Right atrium auricular region (tissue), 2 donors: ENCODE measurements around the gene CINP. TPM values are rescaled to one million over a fixed set of nuclear protein-coding genes. Genes with fewer than 3 reads are reported as not detected.
A peak's percentile ranks its signal among the peaks of the same experiment; 100 is the strongest.

Experiments used
- DNase-seq: peaks from one replicate; pipeline ENCODE4 v3.0.0-alpha.2; 2019; ENCODE audit warnings: low spot score
- H3K27ac ChIP-seq, 2 donors: fragments of 200-600 bp; sonication (generic); 1 replicate in 1 of 2; 2 replicates in 1 of 2; pipeline ENCODE4 v1.5.1; 2016 to 2019
- H3K27me3 ChIP-seq, 2 donors: fragments of 200-600 bp; sonication (generic); one replicate each; pipeline versions ENCODE4 v1.5.1 to v1.6.0; 2017 to 2019
- H3K36me3 ChIP-seq: fragments of 200-600 bp; sonication (generic); one replicate; pipeline ENCODE4 v1.5.1; 2016
- H3K4me1 ChIP-seq, 2 donors: fragments of 200-600 bp; sonication (generic); one replicate each; pipeline versions ENCODE4 v1.5.1 to v1.6.0; 2017 to 2019
- H3K4me3 ChIP-seq, 2 donors: fragments of 200-600 bp; sonication (generic); 1 replicate in 1 of 2; 2 replicates in 1 of 2; pipeline ENCODE4 v1.5.1; 2017 to 2019; ENCODE audit warnings: mild to moderate bottlenecking in 1 of 2, moderate library complexity in 1 of 2
- H3K9me3 ChIP-seq, 2 donors: fragments of 200-600 bp; sonication (generic); one replicate each; pipeline ENCODE4 v1.5.1; 2019
- total RNA-seq, 2 donors: library from RNA; depleted of rRNA; stranded (reverse); fragments of >200 nt; gene quantifications; one replicate each; pipeline ENCODE4 v1.1.0, GENCODE V29; 2016
- TF ChIP-seq, protein P1 (sequence below), 2 donors: fragments of 200-600 bp; sonication (generic); IDR thresholded peaks; one replicate each; pipeline ENCODE4 v1.5.1; 2019; ENCODE audit warnings: antibody characterized with exemption in 2 of 2

The CINP gene
- total RNA-seq, 2 donors from 2014 or later, result 25.0 to 31.3 TPM

DNA sequence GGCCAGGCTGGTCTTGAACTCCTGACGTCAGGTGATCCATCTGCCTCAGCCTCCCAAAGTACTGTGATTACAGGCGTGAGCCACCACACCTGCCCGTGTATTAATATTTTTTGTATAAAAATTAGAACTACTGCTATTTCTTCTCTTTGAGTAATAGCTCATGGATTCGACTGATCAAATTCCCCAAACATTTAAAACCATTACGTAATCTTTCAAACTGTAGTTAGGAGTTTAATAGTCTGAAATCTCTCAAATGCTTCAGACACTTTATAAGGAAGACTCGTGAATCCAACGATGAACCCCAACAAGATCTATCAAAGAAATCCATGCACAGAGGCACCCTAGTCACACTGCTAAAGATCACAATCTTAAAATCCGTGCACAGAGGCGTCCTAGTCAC is 16.1 kb upstream of the CINP start:
- Histone ChIP-seq H3K36me3 (peaks cover 27% of the 10 kb centered on the region), H3K27me3 (no peaks in the 10 kb centered on the region), H3K9me3 (no peaks in the 10 kb centered on the region), H3K4me3 (no peak overlapping the region), H3K27ac (no peak overlapping the region), H3K4me1 (no peaks in the 10 kb centered on the region)
- TF ChIP-seq, protein P1, sequence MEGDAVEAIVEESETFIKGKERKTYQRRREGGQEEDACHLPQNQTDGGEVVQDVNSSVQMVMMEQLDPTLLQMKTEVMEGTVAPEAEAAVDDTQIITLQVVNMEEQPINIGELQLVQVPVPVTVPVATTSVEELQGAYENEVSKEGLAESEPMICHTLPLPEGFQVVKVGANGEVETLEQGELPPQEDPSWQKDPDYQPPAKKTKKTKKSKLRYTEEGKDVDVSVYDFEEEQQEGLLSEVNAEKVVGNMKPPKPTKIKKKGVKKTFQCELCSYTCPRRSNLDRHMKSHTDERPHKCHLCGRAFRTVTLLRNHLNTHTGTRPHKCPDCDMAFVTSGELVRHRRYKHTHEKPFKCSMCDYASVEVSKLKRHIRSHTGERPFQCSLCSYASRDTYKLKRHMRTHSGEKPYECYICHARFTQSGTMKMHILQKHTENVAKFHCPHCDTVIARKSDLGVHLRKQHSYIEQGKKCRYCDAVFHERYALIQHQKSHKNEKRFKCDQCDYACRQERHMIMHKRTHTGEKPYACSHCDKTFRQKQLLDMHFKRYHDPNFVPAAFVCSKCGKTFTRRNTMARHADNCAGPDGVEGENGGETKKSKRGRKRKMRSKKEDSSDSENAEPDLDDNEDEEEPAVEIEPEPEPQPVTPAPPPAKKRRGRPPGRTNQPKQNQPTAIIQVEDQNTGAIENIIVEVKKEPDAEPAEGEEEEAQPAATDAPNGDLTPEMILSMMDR (IDR thresholded peaks at IDR 0.05), result no peak
- DNase-seq, result no peak

DNA sequence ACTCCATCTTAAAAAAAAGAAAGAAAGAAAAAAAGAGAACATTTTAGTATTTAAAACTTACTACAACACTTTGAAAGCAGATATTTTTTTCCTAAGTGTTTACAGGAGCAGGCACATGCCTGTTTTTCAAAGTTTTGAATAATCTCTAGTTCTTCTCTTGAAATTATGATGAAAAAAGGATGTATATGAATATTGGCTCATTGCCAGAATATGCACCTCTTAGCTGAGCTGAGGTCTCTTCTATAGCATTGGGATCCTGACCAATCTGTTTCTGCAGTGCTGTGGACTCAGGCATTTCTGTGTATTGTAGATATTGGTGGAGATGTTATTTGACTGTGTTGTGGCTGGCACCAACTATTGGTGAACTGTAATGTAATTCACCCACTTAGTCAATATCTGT is 15.0 kb upstream of the CINP start:
- peaks cover 27% of the 10 kb centered on the region for H3K36me3 ChIP-seq
- TF ChIP-seq, protein P1 (IDR thresholded peaks at IDR 0.05), result no peak

DNA sequence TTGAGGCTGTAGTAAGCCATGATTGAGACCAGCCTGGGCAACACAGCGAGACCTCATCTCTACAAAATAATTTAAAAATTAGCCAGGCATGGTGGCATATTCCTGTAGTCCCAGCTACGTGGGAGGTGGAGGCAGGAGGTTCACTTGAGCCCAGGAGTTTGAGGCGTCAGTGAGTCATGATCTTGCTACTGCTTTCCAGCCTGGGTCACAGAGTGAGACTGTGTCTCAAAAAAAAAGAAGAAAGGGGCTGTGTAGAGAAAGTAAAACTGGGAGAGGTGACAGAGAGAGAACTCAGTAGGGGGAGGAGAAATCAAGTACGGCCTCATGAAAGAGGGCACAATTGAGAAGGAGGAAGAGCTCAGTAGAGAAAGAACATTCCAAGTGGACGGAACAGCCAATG is 12.4 kb upstream of the CINP start:
- Histone ChIP-seq H3K27ac (no peak overlapping the region), H3K36me3 (peaks cover 24% of the 10 kb centered on the region), H3K4me1 (peaks cover 0 to 12% of the 10 kb centered on the region in 2 donors), H3K27me3 (no peaks in the 10 kb centered on the region), H3K9me3 (no peaks in the 10 kb centered on the region), H3K4me3 (no peak overlapping the region)
- TF ChIP-seq, protein P1 (IDR thresholded peaks at IDR 0.05), result no peak
- DNase-seq, result no peak

More for the DNA sequence above, 15.0 kb upstream of the CINP start:
- H3K27ac ChIP-seq, result no peak overlapping the region
- no peaks in the 10 kb centered on the region for H3K27me3 ChIP-seq
- H3K9me3 ChIP-seq, result no peaks in the 10 kb centered on the region
- no peak for DNase-seq
- no peaks in the 10 kb centered on the region for H3K4me1 ChIP-seq
- no peak overlapping the region for H3K4me3 ChIP-seq

DNA sequence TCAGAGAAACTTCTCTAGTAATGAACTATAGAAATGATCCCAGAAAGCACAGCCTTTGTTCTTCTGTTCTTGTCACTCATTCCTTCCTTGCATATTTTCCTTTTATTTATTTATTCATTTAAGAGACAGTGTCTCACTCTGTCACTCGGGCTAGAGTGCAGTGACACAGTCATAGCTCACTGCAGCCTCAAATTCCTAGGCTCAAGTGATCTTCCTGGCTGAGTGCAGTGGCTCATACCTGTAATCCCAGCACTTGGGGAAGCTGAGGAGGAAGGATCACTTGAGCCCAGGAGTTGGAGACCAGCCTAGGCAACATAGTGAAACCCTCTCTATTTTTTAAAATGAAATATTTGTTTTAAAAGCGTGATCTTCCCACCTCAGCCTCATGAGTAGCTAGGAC is 11.6 kb upstream of the CINP start:
- Histone ChIP-seq H3K36me3 (peaks cover 15% of the 10 kb centered on the region), H3K4me3 (no peak overlapping the region), H3K4me1 (peaks cover 0 to 16% of the 10 kb centered on the region in 2 donors), H3K9me3 (no peaks in the 10 kb centered on the region), H3K27me3 (no peaks in the 10 kb centered on the region), H3K27ac (no peak overlapping the region)
- no peak for DNase-seq
- TF ChIP-seq, protein P1 (IDR thresholded peaks at IDR 0.05), result no peak

DNA sequence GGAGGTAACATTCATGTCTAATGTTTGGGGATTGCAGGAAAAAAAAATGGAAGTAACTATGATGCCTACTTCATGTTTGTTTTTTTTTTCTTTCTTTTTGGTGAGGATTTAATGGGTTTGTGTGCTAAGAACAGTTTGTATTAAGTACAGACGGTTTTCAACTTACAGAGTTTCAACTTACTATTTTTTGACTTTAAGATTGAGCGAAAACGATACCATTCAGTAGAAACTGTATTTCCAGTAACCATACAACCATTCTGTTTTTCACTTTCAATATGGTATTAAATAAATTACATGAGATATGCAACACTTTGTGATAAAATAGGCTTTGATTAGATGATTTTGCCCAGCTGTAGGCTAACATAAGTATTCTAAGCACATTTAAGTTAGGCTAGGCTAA is 10.4 kb upstream of the CINP start:
- no peak overlapping the region for H3K4me3 ChIP-seq

DNA sequence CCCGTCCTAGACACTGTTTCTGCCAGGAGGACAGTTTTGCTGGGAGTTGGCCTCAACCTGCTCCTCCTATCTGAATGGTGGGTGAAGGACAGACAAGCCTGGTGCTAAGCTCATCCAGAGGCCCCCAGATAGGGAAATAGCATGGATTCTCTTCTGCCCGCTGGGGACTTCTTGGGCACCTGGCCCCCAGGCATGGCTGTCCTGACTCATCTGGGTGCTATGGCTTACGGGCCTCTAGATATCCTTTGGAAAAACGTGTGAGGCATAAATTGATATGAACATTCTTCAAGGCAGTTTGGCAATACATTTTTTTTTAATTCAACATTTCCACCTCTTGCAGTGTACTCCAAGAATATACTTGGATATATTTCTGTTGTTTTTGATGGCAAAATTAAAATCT is 8.7 kb upstream of the CINP start:
- Histone ChIP-seq H3K27ac (peak overlapping the region; percentile 60 to 85), H3K4me1 (peaks cover 0 to 19% of the 10 kb centered on the region in 2 donors), H3K9me3 (no peaks in the 10 kb centered on the region), H3K4me3 (no peak overlapping the region), H3K36me3 (no peaks in the 10 kb centered on the region), H3K27me3 (no peaks in the 10 kb centered on the region)
- no peak for DNase-seq
- TF ChIP-seq, protein P1 (IDR thresholded peaks at IDR 0.05), result no peak

More for the DNA sequence above, 10.4 kb upstream of the CINP start:
- peaks cover 4% of the 10 kb centered on the region for H3K36me3 ChIP-seq
- TF ChIP-seq, protein P1 (IDR thresholded peaks at IDR 0.05), result no peak
- peaks cover 0 to 19% of the 10 kb centered on the region in 2 donors for H3K4me1 ChIP-seq
- H3K9me3 ChIP-seq, result no peaks in the 10 kb centered on the region
- H3K27ac ChIP-seq, result no peak overlapping the region
- H3K27me3 ChIP-seq, result no peaks in the 10 kb centered on the region
- no peak for DNase-seq
